HG02840 (cell line): ENCODE measurements around the gene CCDC83.
"Not testable (repeated sequence)": the region's sequence is repeated elsewhere in the genome, so short reads cannot be mapped to it uniquely, and the experiment has no call there.

ENCODE experiments used
- ATAC-seq: cut with Tn5 transposase; IDR thresholded peaks from one replicate; pipeline ENCODE4 v1.9.1; 2021; ENCODE audit warnings: mild to moderate bottlenecking, moderate library complexity, moderate number of reproducible peaks; ENCODE audit not compliant: unreplicated experiment, low FRiP score

The CCDC83 gene

DNA sequence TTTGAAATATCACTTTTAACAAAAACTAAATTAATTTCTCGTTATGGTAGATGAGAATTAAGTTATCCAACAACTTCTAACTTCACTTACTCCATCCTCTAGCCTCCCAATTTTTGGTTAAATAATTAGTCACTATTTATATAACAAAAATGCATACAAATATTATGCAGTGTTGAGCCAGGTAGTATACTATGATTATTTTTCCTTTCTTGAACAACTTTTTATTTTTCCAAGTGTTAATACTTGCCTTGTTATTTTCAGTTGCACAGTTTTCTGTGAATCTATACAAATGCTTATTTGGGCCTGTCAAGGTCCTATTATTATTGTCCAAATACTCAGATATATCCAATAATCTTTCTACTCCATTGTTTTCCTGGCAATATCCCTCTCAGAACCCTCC lies 19.9 kb upstream of the CCDC83 start:
- ATAC-seq: no peak

GRCh38 chr11:85835729-85836128 lies 19.5 kb upstream of the CCDC83 start:
- ATAC-seq: no peak

- ATAC-seq: not testable (repeated sequence)
These were observed 14.3 kb upstream of the CCDC83 start for GRCh38 chr11:85840932-85841331.

GRCh38 chr11:85843929-85844328 lies 11.3 kb upstream of the CCDC83 start:
- ATAC-seq: no peak

DNA sequence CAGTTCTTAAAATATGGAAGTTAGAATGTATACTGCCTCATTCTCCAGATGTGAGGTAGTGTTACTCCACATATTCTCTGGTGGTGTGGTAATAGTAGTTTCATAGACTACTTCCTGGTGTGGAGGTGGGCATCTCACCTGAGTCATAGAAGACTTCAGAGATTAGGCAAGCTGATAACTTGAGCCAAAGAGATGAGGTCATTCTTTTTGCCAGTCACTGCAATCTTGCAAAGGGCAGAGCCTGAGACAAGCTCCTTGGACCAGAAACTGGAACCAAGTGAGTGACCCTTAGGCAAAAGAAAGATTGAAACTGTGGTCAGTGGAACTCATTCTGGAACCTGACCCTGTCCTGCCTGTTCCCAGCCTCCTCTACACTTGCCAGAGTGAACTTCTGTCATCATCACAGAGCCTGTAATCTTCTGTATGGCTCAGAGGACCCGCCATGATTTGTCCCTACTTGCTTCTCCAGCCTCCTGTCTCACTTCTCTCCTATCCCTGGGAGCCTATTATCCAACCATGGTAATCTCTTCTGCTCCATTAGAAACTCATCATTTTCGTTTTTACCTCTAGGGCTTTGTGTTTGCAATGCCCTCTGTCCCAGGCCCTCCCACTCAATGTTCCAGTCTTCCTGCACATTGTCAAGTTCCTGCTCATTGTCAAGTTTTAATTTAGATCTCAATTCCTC lies 10.6 kb upstream of the CCDC83 start:
- ATAC-seq: no peak

- ATAC-seq: no peak
These were observed 10.0 kb upstream of the CCDC83 start for GRCh38 chr11:85845124-85845631.

DNA sequence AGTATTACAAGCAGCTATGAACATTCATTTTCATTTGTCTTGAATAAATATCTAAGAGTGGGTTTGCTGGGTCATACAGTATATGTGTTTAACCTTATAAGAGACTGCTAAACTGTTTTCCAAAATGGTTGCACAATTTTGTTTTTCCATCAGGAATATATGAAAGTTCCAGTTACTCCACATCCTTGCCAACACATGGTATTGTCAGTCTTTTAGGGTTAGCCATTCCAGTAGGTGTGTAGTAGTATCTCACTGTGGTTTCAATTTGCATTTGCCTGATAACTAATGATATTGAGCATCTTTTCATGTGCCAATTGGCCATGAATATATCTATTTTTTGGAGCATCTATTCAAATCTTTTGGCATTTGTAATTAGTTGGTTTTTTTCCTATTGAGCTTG lies 7.7 kb upstream of the CCDC83 start:
- no peak for ATAC-seq

DNA sequence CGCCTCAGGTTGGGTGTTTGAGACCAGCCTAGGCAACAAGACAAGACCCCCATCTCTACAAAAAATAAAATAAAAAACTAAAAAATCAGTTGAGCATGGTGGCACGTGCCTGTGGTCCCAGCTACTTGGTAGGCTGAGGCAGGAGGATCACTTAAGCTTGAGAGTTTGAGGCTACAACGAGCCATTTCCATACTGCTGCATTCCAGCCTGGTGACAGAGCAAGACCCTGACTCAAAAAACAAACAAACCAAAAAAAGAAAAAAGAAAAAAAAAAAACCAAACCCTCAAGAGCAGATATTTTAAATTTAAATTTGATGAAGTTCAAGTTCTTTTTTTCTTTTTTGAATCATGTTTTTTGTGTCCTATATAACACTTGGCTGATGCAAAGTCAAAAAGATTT lies 7.2 kb upstream of the CCDC83 start:
- no peak for ATAC-seq

DNA sequence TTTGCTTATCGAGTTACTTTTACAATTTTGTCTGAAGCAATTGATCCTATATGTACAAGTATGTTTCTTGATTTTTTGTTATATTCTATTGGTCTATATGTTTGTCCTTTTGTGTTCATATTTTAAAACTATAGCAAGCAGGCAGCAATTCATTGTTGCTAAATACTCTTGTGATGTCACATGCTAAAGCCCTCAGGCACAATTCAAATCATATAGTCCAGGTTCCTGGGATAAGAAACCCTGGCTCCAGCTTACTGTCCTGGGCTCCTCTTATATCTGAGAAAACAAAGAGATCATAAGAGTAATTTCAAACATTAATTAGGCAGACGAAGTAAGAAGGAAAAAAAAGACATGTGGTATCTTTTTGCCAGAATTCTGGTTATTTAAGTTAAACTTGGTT lies 6.6 kb upstream of the CCDC83 start:
- no peak for ATAC-seq

DNA sequence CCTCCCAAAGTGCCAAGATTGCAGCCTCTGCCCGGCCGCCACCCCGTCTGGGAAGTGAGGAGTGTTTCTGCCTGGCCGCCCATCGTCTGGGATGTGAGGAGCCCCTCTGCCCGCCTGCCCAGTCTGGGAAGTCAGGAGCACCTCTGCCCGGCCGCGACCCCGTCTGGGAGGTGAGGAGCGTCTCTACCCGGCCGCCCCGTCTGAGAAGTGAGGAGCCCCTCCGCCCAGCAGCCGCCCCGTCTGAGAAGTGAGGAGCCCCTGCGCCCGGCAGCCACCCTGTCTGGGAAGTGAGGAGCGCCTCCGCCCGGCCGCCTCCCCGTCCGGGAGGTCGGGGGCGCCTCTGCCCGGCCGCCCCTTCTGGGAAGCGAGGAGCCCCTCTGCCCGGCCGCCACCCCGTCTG lies 2.4 kb upstream of the CCDC83 start:
- ATAC-seq: not testable (repeated sequence)

DNA sequence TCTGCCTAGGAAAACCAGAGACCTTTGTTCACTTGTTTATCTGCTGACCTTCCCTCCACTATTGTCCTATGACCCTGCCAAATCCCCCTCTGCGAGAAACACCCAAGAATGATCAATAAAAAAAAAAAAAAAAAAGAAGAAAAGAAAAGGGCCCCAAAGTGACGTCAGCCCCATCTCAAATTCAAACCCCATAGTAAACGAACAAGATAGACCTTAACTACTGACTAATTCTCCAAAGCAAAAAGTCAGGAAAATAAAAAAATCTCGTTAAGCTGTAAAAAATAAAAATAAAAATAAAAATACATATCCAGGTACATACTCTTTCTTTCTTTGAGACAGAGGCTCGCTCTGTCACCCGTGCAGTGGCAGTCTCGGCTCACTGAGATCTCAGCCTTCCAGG lies 1.6 kb upstream of the CCDC83 start:
- not testable (repeated sequence) for ATAC-seq

- no peak for ATAC-seq
These were observed 999 bp upstream of the CCDC83 start for GRCh38 chr11:85854212-85854556.

DNA sequence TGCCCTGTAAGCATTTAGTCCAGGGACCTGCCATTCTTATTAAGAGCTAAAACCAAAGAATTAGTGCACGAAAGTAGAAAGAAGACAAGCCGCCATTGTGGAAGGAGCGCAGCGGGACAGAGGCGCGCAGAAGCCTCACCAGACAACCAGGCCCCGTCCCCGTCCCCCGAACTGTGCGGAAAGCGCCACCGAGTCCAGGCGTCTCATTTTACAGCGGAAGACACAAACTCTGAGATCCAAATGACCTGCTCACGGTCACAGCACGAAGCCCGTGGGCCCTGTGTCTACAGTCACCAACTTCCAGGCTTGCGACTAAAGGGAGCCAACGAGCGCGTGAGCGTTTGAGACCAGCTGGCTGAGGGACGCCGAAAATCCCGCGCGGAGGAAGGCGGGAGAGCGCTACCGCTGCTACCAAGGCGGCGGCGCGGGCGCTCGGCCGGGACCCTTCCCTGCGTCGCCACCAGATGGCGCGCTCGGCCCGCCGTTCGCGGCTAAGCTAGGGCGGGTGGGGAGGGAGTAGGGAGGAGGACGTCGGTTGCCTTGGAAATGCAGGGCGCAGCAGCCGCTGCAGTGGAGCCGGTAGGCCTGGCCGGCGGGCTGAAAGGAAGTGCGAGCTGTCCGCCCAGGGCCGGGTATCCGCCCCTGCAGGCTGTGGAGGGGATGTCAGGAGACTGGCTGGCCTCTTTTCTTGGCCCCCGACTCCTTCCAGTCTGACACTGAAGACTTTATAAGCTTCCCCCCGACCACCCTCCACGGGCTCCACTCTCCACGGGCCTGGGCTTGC lies 434 bp upstream of the CCDC83 start:
- peak; percentile 100 for ATAC-seq

DNA sequence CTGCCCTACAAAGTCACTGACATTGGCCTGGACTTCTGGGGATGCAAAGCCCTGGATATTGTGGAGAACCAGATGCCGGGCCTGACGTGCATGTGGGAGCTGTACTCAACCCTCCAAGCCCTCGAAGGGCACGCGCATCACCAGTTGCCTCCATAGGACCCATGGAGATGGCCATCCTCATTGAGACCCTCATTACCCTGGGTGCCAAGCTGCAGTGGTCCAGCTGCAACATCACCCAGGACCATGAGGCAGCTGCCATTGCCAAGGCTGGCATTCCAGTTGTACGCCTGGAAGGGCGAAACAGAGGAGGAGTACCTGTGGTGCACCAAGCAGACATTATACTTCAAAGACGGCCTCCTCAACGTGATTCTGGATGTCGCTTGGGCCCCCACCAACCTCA lies 1.9 kb downstream of the CCDC83 start:
- ATAC-seq: no peak

GRCh38 chr11:85859541-85859940 lies 4.4 kb downstream of the CCDC83 start:
- not testable (repeated sequence) for ATAC-seq

DNA sequence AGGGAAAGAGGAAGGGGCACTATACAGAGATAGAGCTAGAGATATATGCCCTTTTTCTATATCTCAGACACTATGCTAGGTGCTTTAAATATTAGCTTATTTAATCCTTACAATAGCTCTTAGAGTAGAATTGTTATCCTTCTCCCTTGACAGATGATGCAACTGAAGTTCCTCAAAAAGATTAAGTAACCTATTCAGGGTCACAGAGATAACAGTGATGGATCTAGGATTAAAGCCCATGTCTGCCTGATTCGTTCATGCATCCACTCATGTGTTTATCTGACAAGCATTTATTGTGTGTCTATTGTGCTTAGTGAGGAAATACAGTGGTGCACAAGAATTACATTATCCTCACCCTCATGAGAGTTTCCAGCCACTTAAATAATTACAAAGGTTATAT lies 8.7 kb downstream of the CCDC83 start:
- ATAC-seq: no peak

GRCh38 chr11:85866137-85866827 lies 11.1 kb downstream of the CCDC83 start:
- ATAC-seq: no peak

GRCh38 chr11:85867751-85868150 lies 12.6 kb downstream of the CCDC83 start:
- ATAC-seq: no peak

DNA sequence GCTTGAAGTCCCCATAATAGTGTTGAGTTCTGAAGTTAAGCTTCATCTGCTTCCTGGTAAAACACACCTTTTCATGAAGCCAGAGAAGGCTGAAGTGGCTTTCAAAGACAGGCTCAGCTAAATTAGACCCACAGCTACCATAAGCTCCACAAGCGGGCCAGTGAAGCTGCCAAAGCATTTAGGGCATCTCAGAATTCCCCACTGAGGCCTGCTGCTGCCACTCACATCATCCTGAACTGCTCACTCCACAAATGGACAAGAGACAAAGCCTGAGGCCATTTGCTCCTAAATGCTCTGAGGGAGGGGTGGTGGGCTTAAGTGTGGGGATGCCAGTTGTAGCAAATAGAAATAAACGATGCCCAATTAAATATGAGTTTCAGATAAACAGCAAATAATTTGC lies 14.6 kb downstream of the CCDC83 start:
- no peak for ATAC-seq

DNA sequence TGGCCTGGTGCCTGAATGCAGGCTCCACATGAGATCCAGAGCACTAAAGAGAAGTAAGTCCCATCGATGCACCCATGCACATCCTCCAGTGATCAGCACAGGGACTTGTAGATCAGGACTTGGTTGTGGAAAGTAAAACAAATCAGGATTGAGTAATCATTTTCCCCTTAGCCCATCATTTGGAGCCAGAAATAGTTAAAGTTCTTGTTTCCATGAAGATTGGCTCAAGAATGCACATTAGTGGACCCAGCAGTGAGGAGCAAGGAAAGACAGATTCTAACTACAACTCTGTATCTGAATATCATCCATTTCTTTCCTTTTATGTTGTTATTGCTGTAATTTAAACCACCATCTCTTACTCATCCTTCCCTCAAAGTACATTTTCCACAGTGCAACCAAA lies 19.1 kb downstream of the CCDC83 start:
- ATAC-seq: no peak

DNA sequence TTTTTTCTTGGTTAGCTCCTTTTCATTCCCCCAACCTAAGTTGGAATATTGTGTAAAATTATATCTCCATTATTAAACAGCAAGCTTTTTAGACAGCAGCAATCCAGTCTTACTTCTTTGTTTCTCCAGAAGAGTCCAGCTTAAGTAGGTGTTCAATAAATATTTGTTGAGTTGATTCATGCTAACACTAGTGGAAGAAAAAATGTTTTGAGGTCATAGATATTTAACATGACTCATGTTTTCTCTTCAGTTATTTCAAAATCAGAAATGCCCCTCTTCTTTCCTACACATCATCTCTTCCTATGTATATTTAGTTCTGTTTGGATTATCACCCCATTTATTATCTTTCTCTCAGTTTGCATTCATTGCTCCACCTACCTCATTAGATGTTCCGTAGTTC lies 20.3 kb downstream of the CCDC83 start:
- no peak for ATAC-seq
